ENCODE results near the gene CPEB1. TPM values are rescaled to one million over a fixed set of nuclear protein-coding genes. Genes with fewer than 3 reads are reported as not detected.

Gene CPEB1
- polyA plus RNA-seq, 2 of the 4 experiments (the other 2 are of a cell fraction), result 2.7 to 7.0 TPM

DNA sequence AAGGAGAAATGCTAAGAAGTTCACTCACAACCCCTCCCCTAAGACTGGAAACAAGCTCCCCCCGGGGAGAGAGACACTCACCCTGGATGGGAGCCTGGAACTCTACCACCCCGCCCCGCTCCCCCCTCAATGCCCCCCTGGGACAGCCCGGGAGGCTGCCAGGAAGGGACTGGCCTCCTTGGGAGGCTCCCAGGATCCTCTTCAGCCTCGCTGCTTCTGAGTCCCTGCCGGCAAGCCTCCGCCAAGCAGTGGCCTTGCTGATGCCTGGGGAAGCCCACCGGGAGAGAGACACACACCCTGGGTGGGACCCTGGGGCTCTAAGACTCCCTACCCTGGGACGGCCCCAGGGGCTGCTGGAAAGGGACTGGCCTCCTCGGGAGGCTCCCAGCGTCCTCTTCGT is 33.4 kb downstream of the CPEB1 start:
- ChIA-PET POLR2A (no interaction called here), CTCF (no interaction called here)
- WGBS (ENCODE audit: missing lambda C conversion rate), result 59% methylated on average over 10 of the region's 12 CpGs
- TF ChIP-seq, protein P1, sequence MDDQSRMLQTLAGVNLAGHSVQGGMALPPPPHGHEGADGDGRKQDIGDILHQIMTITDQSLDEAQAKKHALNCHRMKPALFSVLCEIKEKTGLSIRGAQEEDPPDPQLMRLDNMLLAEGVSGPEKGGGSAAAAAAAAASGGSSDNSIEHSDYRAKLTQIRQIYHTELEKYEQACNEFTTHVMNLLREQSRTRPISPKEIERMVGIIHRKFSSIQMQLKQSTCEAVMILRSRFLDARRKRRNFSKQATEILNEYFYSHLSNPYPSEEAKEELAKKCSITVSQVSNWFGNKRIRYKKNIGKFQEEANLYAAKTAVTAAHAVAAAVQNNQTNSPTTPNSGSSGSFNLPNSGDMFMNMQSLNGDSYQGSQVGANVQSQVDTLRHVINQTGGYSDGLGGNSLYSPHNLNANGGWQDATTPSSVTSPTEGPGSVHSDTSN (IDR thresholded peaks at IDR 0.05), result no peak
- no peak for TF ChIP-seq MYC (IDR thresholded peaks at IDR 0.05; ENCODE audit: borderline replicate concordance, low read length)
- no peak for TF ChIP-seq CEBPB (IDR thresholded peaks at IDR 0.05)
- TF ChIP-seq RCOR1 (IDR thresholded peaks at IDR 0.05; ENCODE audit: low read depth, low read length), result no peak
- TF ChIP-seq KDM1A (IDR thresholded peaks at IDR 0.05; ENCODE audit: low read depth), result no peak
- TF ChIP-seq HOXA7 (CRISPR knock-in tag; IDR thresholded peaks at IDR 0.05), result no peak
- no peak for TF ChIP-seq CHD4 (IDR thresholded peaks at IDR 0.05; ENCODE audit: borderline replicate concordance)
- no peak for TF ChIP-seq JUNB (IDR thresholded peaks at IDR 0.05)
- no peak for TF ChIP-seq CBX2 (IDR thresholded peaks at IDR 0.05; ENCODE audit: borderline replicate concordance, low read depth)
- TF ChIP-seq, protein P2, sequence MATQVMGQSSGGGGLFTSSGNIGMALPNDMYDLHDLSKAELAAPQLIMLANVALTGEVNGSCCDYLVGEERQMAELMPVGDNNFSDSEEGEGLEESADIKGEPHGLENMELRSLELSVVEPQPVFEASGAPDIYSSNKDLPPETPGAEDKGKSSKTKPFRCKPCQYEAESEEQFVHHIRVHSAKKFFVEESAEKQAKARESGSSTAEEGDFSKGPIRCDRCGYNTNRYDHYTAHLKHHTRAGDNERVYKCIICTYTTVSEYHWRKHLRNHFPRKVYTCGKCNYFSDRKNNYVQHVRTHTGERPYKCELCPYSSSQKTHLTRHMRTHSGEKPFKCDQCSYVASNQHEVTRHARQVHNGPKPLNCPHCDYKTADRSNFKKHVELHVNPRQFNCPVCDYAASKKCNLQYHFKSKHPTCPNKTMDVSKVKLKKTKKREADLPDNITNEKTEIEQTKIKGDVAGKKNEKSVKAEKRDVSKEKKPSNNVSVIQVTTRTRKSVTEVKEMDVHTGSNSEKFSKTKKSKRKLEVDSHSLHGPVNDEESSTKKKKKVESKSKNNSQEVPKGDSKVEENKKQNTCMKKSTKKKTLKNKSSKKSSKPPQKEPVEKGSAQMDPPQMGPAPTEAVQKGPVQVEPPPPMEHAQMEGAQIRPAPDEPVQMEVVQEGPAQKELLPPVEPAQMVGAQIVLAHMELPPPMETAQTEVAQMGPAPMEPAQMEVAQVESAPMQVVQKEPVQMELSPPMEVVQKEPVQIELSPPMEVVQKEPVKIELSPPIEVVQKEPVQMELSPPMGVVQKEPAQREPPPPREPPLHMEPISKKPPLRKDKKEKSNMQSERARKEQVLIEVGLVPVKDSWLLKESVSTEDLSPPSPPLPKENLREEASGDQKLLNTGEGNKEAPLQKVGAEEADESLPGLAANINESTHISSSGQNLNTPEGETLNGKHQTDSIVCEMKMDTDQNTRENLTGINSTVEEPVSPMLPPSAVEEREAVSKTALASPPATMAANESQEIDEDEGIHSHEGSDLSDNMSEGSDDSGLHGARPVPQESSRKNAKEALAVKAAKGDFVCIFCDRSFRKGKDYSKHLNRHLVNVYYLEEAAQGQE (IDR thresholded peaks at IDR 0.05), result no peak
- no peak for TF ChIP-seq RARB (CRISPR knock-in tag; IDR thresholded peaks at IDR 0.05)
- TF ChIP-seq FOSL2 (IDR thresholded peaks at IDR 0.05), result no peak
- no peak for TF ChIP-seq FOSL2 (CRISPR knock-in tag; IDR thresholded peaks at IDR 0.05)
- TF ChIP-seq POLR2AphosphoS2 (conservative IDR thresholded peaks at IDR 0.05; ENCODE audit: low read length), result no peak
- no peak for TF ChIP-seq GATA3 (IDR thresholded peaks at IDR 0.05; ENCODE audit: borderline replicate concordance)
- TF ChIP-seq ZFP36 (IDR thresholded peaks at IDR 0.05; ENCODE audit: borderline replicate concordance, partially characterized antibody), result no peak
- TF ChIP-seq MAZ (IDR thresholded peaks at IDR 0.05; ENCODE audit: borderline replicate concordance, low read depth, low read length), result no peak
- TF ChIP-seq, protein P3, sequence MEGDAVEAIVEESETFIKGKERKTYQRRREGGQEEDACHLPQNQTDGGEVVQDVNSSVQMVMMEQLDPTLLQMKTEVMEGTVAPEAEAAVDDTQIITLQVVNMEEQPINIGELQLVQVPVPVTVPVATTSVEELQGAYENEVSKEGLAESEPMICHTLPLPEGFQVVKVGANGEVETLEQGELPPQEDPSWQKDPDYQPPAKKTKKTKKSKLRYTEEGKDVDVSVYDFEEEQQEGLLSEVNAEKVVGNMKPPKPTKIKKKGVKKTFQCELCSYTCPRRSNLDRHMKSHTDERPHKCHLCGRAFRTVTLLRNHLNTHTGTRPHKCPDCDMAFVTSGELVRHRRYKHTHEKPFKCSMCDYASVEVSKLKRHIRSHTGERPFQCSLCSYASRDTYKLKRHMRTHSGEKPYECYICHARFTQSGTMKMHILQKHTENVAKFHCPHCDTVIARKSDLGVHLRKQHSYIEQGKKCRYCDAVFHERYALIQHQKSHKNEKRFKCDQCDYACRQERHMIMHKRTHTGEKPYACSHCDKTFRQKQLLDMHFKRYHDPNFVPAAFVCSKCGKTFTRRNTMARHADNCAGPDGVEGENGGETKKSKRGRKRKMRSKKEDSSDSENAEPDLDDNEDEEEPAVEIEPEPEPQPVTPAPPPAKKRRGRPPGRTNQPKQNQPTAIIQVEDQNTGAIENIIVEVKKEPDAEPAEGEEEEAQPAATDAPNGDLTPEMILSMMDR (IDR thresholded peaks at IDR 0.05), result no peak
- TF ChIP-seq HDAC2 (IDR thresholded peaks at IDR 0.05), result no peak
- TF ChIP-seq SMC3 (IDR thresholded peaks at IDR 0.05), result no peak
- no peak for TF ChIP-seq FOSB (CRISPR knock-in tag; IDR thresholded peaks at IDR 0.05)
- no peaks in the 10 kb centered on the region for H3K9me3 ChIP-seq
- DNase-seq (ENCODE audit: low read depth in 1 of 2, low spot score in 1 of 2), result no peak
- H3K4me3 ChIP-seq, result no peak overlapping the region
- H3K27ac ChIP-seq, result no peak overlapping the region
- H3K4me2 ChIP-seq, result no peak overlapping the region
- ATAC-seq, result peak; percentile 24 to 42; a peak in 3 of 6 replicates
- no peak for FAIRE-seq
- no peaks in the 10 kb centered on the region for H3K4me1 ChIP-seq

DNA sequence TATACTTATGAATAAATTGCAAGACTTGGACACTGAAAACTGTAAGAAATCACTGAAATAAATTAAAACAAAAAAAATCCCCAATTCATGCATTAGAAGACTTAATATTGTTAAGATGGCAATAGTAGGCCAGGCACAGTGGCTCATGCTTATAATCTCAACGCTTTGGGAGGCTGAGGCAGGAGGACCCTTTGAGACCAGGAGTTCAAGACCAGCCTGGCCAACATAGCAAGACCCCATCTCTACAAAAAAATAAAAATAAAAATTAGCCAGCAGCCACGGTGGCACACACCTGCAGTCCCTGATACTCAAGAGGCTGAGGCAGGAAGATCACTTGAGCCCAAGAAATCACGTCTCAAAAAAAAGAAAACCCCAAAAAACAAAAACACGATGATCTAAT is 35.8 kb downstream of the CPEB1 start:
- H3K27ac ChIP-seq, result no peak overlapping the region
- ChIA-PET POLR2A (no interaction called here), CTCF (no interaction called here)
- no peak for DNase-seq (ENCODE audit: low read depth in 1 of 2, low spot score in 1 of 2)
- no peak overlapping the region for H3K4me2 ChIP-seq
- no peaks in the 10 kb centered on the region for H3K4me1 ChIP-seq
- no peak overlapping the region for H3K4me3 ChIP-seq
- no peak for FAIRE-seq
- ATAC-seq, result no peak
- H3K9me3 ChIP-seq, result no peaks in the 10 kb centered on the region
- 56% methylated on average over 4 of the region's 4 CpGs for WGBS (ENCODE audit: missing lambda C conversion rate)
- no peak for TF ChIP-seq TP53 (CRISPR knock-in tag; IDR thresholded peaks at IDR 0.05)
- TF ChIP-seq RARB (CRISPR knock-in tag; IDR thresholded peaks at IDR 0.05), result no peak
- TF ChIP-seq, protein P4, sequence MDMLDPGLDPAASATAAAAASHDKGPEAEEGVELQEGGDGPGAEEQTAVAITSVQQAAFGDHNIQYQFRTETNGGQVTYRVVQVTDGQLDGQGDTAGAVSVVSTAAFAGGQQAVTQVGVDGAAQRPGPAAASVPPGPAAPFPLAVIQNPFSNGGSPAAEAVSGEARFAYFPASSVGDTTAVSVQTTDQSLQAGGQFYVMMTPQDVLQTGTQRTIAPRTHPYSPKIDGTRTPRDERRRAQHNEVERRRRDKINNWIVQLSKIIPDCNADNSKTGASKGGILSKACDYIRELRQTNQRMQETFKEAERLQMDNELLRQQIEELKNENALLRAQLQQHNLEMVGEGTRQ (IDR thresholded peaks at IDR 0.05), result no peak
- TF ChIP-seq GATA3 (IDR thresholded peaks at IDR 0.05; ENCODE audit: borderline replicate concordance), result no peak
- TF ChIP-seq, protein P5, sequence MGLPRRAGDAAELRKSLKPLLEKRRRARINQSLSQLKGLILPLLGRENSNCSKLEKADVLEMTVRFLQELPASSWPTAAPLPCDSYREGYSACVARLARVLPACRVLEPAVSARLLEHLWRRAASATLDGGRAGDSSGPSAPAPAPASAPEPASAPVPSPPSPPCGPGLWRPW (IDR thresholded peaks at IDR 0.05), result no peak
- no peak for TF ChIP-seq RAD21 (conservative IDR thresholded peaks at IDR 0.05 in 1 of 2, IDR thresholded peaks at IDR 0.05 in 1 of 2)
- no peak for TF ChIP-seq MAFK (IDR thresholded peaks at IDR 0.05; ENCODE audit: partially characterized antibody)
- TF ChIP-seq, protein P2 (IDR thresholded peaks at IDR 0.05), result no peak
- TF ChIP-seq CBX2 (IDR thresholded peaks at IDR 0.05; ENCODE audit: borderline replicate concordance, low read depth), result no peak
- no peak for TF ChIP-seq JUNB (IDR thresholded peaks at IDR 0.05)
- TF ChIP-seq FOSB (CRISPR knock-in tag; IDR thresholded peaks at IDR 0.05), result no peak
- TF ChIP-seq EHF (CRISPR knock-in tag; IDR thresholded peaks at IDR 0.05), result no peak
- TF ChIP-seq ESRRA (IDR thresholded peaks at IDR 0.05; ENCODE audit: borderline replicate concordance, low read length), result no peak

Data from A549 (cell line).